ENCODE measurements around the gene AGK. TPM values are rescaled to one million over a fixed set of nuclear protein-coding genes. Genes with fewer than 3 reads are reported as not detected.

The AGK gene
- total and polyA plus RNA-seq, 2 experiments from 2014 or later: 21.9 to 37.9 TPM

DNA sequence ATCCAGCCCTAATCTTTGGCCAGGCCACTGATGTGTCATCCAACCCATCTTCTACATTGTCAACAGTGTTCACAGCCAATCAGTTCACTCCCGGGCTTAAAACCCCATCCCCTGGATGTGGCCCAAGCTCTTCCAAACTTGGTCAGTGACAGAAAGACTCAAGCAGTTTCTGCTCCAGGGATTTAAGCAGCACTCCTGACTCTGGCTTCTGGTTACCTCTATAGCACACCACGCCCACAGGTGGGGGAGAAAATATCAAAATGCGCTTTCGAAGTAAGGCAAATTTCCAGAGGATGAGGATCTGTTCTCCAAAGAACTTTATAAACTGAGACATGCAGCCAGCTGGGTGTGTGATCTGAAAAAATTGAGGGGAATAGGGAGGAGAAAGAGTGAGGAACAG lies 114.9 kb downstream of the AGK start (continued):
- no peak for TF ChIP-seq REST (IDR thresholded peaks at IDR 0.05; ENCODE audit: unreplicated experiment)
- TF ChIP-seq, protein P1, sequence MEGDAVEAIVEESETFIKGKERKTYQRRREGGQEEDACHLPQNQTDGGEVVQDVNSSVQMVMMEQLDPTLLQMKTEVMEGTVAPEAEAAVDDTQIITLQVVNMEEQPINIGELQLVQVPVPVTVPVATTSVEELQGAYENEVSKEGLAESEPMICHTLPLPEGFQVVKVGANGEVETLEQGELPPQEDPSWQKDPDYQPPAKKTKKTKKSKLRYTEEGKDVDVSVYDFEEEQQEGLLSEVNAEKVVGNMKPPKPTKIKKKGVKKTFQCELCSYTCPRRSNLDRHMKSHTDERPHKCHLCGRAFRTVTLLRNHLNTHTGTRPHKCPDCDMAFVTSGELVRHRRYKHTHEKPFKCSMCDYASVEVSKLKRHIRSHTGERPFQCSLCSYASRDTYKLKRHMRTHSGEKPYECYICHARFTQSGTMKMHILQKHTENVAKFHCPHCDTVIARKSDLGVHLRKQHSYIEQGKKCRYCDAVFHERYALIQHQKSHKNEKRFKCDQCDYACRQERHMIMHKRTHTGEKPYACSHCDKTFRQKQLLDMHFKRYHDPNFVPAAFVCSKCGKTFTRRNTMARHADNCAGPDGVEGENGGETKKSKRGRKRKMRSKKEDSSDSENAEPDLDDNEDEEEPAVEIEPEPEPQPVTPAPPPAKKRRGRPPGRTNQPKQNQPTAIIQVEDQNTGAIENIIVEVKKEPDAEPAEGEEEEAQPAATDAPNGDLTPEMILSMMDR (conservative IDR thresholded peaks at IDR 0.05; ENCODE audit: low read depth in 2 of 2): no peak
- no peak for TF ChIP-seq NANOG (IDR thresholded peaks at IDR 0.05; ENCODE audit: borderline replicate concordance)

DNA sequence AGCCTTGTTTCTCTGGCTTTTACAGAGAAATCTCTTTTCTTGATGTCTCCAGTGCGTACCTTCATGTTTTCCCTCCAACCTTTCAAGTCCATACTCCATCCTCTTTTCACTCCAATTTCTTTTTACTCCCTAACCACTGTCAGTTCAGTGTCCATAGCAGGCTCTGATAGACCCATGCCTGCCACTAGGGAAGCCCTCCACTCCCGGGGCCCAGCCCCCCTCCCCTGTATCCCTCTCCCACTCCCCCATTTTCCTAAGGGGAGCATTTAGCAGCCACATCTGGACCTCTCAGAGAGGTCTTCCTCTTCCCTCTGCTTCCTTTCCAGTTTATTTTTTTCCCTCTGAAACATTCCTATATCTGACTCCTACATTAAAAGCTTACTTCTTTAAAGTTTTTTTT lies 117.6 kb downstream of the AGK start:
- Histone ChIP-seq H3K9me2 (ENCODE audit: insufficient read depth) (no peaks in the 10 kb centered on the region), H3F3A (replicated peaks; ENCODE audit: low read depth) (no peaks in the 10 kb centered on the region), H4K20me1 (replicated peaks; ENCODE audit: insufficient read depth) (no peaks in the 10 kb centered on the region), H3K27me3 (ENCODE audit: insufficient read depth) (no peaks in the 10 kb centered on the region), H3K4me2 (no peak overlapping the region), H3K27ac (ENCODE audit: low read depth) (no peak overlapping the region), H3K4me1 (ENCODE audit: insufficient read depth) (no peaks in the 10 kb centered on the region), H3K79me2 (replicated peaks; ENCODE audit: insufficient read depth) (no peaks in the 10 kb centered on the region), H3K36me3 (ENCODE audit: insufficient read depth) (peaks cover 3% of the 10 kb centered on the region; the same call in 1 of the 2 replicates), H3K4me3 (no peak overlapping the region), H2AFZ (no peak overlapping the region)
- DNase-seq (ENCODE audit: low spot score) (no peak), ATAC-seq (peak; percentile 54; the same call in 2 of the 3 replicates)
- H3K9me3 Mint-ChIP-seq: peaks cover 8% of the 10 kb centered on the region; the same call in 1 of the 3 replicates
- H3K27me3 Mint-ChIP-seq (ENCODE audit: insufficient read depth, low read depth, poor library complexity): peaks cover 8% of the 10 kb centered on the region
- H3K36me3 Mint-ChIP-seq (ENCODE audit: low read depth): peaks cover 49% of the 10 kb centered on the region
- no peak overlapping the region for H3K27ac Mint-ChIP-seq
- H3K4me3 Mint-ChIP-seq: no peak overlapping the region
- no peaks in the 10 kb centered on the region for H3K4me1 Mint-ChIP-seq
- TF ChIP-seq ZNF331 (CRISPR knock-in tag; IDR thresholded peaks at IDR 0.05; ENCODE audit: low read depth) (no peak), REST (IDR thresholded peaks at IDR 0.05; ENCODE audit: unreplicated experiment) (no peak), EZH2phosphoT487 (IDR thresholded peaks at IDR 0.05; ENCODE audit: unreplicated experiment) (no peak), NANOG (IDR thresholded peaks at IDR 0.05; ENCODE audit: borderline replicate concordance) (no peak), EZH2 (IDR thresholded peaks at IDR 0.05; ENCODE audit: low read depth, unreplicated experiment) (no peak), POLR2AphosphoS5 (IDR thresholded peaks at IDR 0.05; ENCODE audit: low read depth) (no peak), CREB1 (CRISPR knock-in tag; IDR thresholded peaks at IDR 0.05; ENCODE audit: low read depth) (no peak), ZNF114 (CRISPR knock-in tag; IDR thresholded peaks at IDR 0.05) (no peak), JUNB (IDR thresholded peaks at IDR 0.05; ENCODE audit: unreplicated experiment) (no peak)
